Measurements from ENCODE around the gene RBL1.

- TF ChIP-seq ATF2 (tag by site-specific recombination; IDR thresholded peaks at IDR 0.05; ENCODE audit: low read depth) (no peak), ZFP69B (tag by site-specific recombination; IDR thresholded peaks at IDR 0.05) (no peak), ZBTB21 (tag by site-specific recombination; IDR thresholded peaks at IDR 0.05) (no peak), ZFP3 (tag by site-specific recombination; IDR thresholded peaks at IDR 0.05; ENCODE audit: low read depth) (no peak), ZNF768 (tag by site-specific recombination; IDR thresholded peaks at IDR 0.05) (no peak), CTCF (tag by site-specific recombination; IDR thresholded peaks at IDR 0.05) (no peak), ZBTB7A (tag by site-specific recombination; IDR thresholded peaks at IDR 0.05; ENCODE audit: low read depth) (no peak), ZNF362 (tag by site-specific recombination; IDR thresholded peaks at IDR 0.05) (no peak), BCL11A (tag by site-specific recombination; IDR thresholded peaks at IDR 0.05; ENCODE audit: low read depth) (no peak), ZNF791 (tag by site-specific recombination; IDR thresholded peaks at IDR 0.05) (no peak), REST (tag by site-specific recombination; IDR thresholded peaks at IDR 0.05) (no peak), ZNF184 (tag by site-specific recombination; IDR thresholded peaks at IDR 0.05) (no peak)
Measured at GRCh38 chr20:36974660-36975059, 121.1 kb downstream of the RBL1 start.

Data from HEK293 (cell line).